Brain microvascular endothelial cell (primary cell): ENCODE measurements around the gene GULP1.

Experiments used
- DNase-seq: peaks from one replicate; pipeline ENCODE4 v3.0.0-alpha.2; 2020
- H3K27ac ChIP-seq: fragments of 250-450 bp; sonication (Bioruptor Pico); 2 replicates; pipeline ENCODE4 v1.5.1; 2020; ENCODE audit warnings: mild to moderate bottlenecking, moderate library complexity
- H3K27me3 ChIP-seq: fragments of 250-450 bp; sonication (Bioruptor Pico); replicated peaks from 2 replicates; pipeline ENCODE4 v1.5.1; 2020; ENCODE audit warnings: mild to moderate bottlenecking
- H3K36me3 ChIP-seq: fragments of 250-450 bp; sonication (Bioruptor Pico); replicated peaks from 2 replicates; pipeline ENCODE4 v1.5.1; 2020; ENCODE audit warnings: mild to moderate bottlenecking
- H3K4me3 ChIP-seq: 2 replicates; pipeline ENCODE4 v1.5.1; 2011; ENCODE audit warnings: low read depth, mild to moderate bottlenecking, control low read depth, low read length, moderate library complexity
- in situ Hi-C: cut with HindIII; loops from 2 replicates; pipeline ENCODE4 v1.10.0; 2017; ENCODE audit warnings: low sequenced_read_pairs, low pct_ligation_motif_present
- TF ChIP-seq, protein P1 (sequence below): IDR thresholded peaks from 2 replicates; pipeline ENCODE4 v1.5.1; 2011; ENCODE audit warnings: low read depth, mild to moderate bottlenecking, moderate library complexity, low read length, control low read depth, inconsistent platforms; ENCODE audit errors: missing control alignments

GULP1 gene

DNA sequence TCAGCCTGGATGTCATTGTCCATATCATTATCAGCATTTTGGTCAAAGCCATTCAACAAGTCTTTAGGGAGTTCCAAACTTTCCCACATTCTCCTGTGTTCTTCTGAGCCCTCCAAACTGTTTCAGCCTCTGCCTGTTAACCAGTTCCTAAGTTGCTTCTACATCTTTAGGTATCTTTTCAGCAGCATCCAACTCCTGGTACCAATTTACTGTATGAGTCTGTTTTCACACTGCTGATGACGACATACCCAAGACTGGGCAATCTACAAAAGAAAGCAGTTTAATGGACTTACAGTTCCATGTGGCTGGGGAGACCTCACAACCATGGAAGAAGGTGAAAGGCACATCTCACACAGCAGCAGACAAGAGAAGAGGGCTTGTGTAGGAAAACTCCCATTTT lies 94.2 kb downstream of the GULP1 start:
- no peak overlapping the region for H3K27ac ChIP-seq
- in situ Hi-C loops = no loop called here

DNA sequence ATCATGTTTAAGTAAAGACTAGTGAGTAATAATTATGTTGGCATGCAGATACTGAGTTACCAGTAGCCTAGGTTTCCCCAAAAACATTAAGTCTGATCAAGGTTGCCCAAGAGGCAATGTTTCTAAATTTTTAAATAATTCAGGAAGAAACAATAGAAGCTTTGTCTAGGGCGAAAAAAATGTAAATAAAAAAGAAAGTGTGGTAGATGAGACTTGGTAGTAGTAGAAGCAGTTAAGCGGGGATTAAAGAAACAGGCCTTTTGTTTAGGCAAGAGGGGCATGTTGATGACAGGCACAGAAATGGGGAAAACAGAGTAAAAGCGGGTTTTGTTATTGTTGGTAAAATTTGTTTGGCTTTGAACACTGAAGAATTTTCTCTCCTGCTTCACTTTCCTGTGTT lies 97.2 kb downstream of the GULP1 start:
- Histone ChIP-seq H3K27ac (no peak overlapping the region), H3K27me3 (no peaks in the 10 kb centered on the region), H3K4me3 (no peak overlapping the region), H3K36me3 (no peaks in the 10 kb centered on the region)
- in situ Hi-C loops = no loop called here
- TF ChIP-seq, protein P1, sequence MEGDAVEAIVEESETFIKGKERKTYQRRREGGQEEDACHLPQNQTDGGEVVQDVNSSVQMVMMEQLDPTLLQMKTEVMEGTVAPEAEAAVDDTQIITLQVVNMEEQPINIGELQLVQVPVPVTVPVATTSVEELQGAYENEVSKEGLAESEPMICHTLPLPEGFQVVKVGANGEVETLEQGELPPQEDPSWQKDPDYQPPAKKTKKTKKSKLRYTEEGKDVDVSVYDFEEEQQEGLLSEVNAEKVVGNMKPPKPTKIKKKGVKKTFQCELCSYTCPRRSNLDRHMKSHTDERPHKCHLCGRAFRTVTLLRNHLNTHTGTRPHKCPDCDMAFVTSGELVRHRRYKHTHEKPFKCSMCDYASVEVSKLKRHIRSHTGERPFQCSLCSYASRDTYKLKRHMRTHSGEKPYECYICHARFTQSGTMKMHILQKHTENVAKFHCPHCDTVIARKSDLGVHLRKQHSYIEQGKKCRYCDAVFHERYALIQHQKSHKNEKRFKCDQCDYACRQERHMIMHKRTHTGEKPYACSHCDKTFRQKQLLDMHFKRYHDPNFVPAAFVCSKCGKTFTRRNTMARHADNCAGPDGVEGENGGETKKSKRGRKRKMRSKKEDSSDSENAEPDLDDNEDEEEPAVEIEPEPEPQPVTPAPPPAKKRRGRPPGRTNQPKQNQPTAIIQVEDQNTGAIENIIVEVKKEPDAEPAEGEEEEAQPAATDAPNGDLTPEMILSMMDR = no peak
- DNase-seq = no peak

More for the DNA sequence above, 94.2 kb downstream of the GULP1 start:
- H3K27me3 ChIP-seq = no peaks in the 10 kb centered on the region
- no peaks in the 10 kb centered on the region for H3K36me3 ChIP-seq
- DNase-seq = no peak
- TF ChIP-seq, protein P1 = no peak
- H3K4me3 ChIP-seq = no peak overlapping the region

DNA sequence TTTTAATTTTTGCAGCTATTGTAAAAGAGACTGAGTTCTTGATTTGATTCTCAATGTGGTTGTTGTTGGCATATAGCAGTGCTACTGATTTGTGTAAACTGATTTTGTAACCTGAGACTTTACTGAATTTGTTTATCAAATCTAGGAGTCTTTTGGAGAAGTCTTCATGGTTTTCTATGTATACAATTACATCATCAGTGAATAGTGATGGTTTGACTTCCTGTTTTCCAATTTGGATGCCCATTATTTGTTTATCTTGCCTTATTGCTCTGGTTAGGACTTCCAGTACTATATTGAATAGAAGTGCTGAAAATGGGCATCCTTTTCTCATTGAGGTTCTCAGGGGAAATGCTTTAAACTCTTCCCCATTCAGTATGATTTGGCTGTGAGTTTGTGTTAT lies 99.7 kb downstream of the GULP1 start:
- DNase-seq = no peak
- Histone ChIP-seq H3K27ac (no peak overlapping the region), H3K4me3 (no peak overlapping the region), H3K27me3 (no peaks in the 10 kb centered on the region), H3K36me3 (no peaks in the 10 kb centered on the region)
- TF ChIP-seq, protein P1 = no peak
- in situ Hi-C loops = no loop called here

DNA sequence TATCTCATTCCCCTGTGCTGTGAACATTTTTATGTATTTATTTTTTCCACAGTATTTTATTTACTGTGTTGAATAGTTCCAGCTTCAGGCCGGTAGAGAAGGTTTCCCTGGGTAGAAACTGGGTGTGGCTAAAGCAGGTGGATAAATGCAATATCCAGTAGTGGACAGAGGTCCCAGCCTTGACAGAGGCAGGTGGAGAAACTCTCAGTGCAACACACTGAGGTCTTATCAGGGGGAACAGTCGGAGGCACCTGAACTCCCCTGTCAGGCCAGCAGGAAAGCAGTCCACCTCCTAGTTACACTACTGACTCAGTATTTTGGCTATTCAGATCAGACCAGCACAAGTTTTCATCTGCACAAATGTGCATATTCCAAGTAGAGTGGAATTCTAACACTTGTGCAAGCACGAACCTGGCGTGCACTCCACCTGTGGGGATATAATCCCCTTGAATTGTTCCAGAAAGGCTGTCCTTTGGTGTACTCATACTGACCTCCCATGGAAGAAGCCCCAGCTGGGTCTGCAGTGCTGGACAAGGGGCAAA lies 103.3 kb downstream of the GULP1 start:
- TF ChIP-seq, protein P1 = no peak
- Histone ChIP-seq H3K4me3 (no peak overlapping the region), H3K27me3 (no peaks in the 10 kb centered on the region), H3K36me3 (no peaks in the 10 kb centered on the region), H3K27ac (no peak overlapping the region)
- in situ Hi-C loops = no loop called here
- DNase-seq = no peak

DNA sequence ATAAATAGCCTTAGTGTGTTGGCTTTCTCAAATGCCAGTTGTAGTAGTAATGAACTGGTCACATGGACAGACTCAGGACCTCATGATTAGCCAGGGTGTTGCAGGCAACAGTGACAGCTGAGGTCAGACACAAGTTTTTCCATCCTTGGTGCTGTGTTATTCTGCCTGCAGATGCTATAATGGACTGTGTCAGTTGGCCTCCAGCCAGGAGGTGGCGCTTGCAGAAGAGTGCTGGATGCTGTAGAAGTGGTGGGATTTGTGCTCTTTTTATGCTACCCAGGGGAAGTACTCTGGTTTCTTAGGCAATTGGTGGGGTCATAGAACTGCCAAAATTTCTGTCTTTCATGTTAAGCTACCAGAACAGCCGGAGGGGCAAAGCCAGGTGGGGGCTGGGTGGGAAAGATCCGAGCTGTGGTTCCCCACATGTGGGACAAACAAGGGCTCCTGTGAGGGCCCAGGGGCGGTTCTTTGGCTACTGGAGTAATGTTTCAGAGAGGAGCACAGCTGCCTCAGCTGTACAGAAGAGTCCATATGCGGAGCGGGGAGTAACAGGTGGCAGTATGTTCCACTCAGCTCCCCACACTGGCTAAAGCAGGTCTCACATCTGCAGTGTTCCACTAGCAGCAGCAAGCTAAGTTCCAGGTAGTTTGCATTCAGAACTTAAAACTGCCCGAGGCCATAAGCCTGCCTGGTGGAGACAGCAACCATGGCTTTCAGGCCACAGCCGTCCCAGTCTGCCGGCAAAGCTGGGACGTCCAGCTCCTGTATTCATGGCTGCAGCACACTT lies 104.4 kb downstream of the GULP1 start:
- TF ChIP-seq, protein P1 = no peak
- no peaks in the 10 kb centered on the region for H3K27me3 ChIP-seq
- H3K27ac ChIP-seq = no peak overlapping the region
- no peaks in the 10 kb centered on the region for H3K36me3 ChIP-seq
- no peak for DNase-seq
- in situ Hi-C loops = no loop called here
- no peak overlapping the region for H3K4me3 ChIP-seq

DNA sequence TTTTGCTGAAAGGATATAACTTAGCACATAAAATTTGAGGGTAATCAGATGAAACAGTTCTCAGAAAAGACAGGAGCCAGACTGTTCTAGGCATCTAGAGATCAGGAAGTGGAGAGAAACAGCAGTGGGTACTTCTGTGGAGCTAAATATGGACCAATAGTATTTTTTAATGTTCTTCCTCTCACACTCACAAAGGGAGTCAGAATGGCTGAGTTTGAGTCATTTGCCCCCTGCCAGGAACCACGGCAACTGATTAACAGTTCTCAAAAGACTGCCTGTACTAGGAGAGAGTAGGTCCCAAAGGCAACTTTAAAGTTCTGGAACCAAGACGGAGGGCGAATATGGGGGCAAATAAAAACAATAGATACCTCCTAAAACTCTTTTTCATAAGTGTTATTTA lies 107.5 kb downstream of the GULP1 start:
- DNase-seq = peak; percentile 76
- TF ChIP-seq, protein P1 = no peak
- Histone ChIP-seq H3K27me3 (no peaks in the 10 kb centered on the region), H3K4me3 (no peak overlapping the region), H3K27ac (peak overlapping the region; percentile 36), H3K36me3 (no peaks in the 10 kb centered on the region)
- in situ Hi-C loops = no loop called here
